GM15510 (cell line): Measurements from ENCODE around the gene S100A2.

Source experiments
- POLR2A ChIP-seq: IDR thresholded peaks from 3 replicates; pipeline ENCODE4 v1.6.1; 2011; ENCODE audit warnings: borderline replicate concordance; ENCODE audit not compliant: insufficient read length; ENCODE audit errors: extremely low read depth

The S100A2 gene

GRCh38 chr1:153544453-153545066, 21.1 kb downstream of the S100A2 start:
- no peak for TF ChIP-seq POLR2A

- no peak for TF ChIP-seq POLR2A
Measured at GRCh38 chr1:153543736-153544135, 21.9 kb downstream of the S100A2 start.

- TF ChIP-seq POLR2A, result no peak
Measured at GRCh38 chr1:153542956-153543711, 22.5 kb downstream of the S100A2 start.

- no peak for TF ChIP-seq POLR2A
Measured at GRCh38 chr1:153541641-153542590, 23.7 kb downstream of the S100A2 start.

GRCh38 chr1:153540394-153541361, 25.0 kb downstream of the S100A2 start, which contains the start of gene S100A5:
Gene S100A5, minus strand, starts transcription at chr1:153540934. Its CDS starts 743 bp downstream, at chr1:153540191.
- no peak for TF ChIP-seq POLR2A

GRCh38 chr1:153539395-153540093, 26.1 kb downstream of the S100A2 start:
- no peak for TF ChIP-seq POLR2A

- no peak for TF ChIP-seq POLR2A
Measured at GRCh38 chr1:153538315-153538821, 27.3 kb downstream of the S100A2 start.

GRCh38 chr1:153537376-153537730, 28.3 kb downstream of the S100A2 start:
- no peak for TF ChIP-seq POLR2A

GRCh38 chr1:153536671-153537375, 28.8 kb downstream of the S100A2 start:
- TF ChIP-seq POLR2A, result no peak

GRCh38 chr1:153536012-153536670, 29.5 kb downstream of the S100A2 start:
- peak; percentile 55 for TF ChIP-seq POLR2A

GRCh38 chr1:153535242-153536011, 30.2 kb downstream of the S100A2 start, which contains the start of gene S100A6:
Gene S100A6, minus strand, starts transcription at chr1:153535991. Its CDS starts 652 bp downstream, at chr1:153535339.
- TF ChIP-seq POLR2A, result peak; percentile 23

GRCh38 chr1:153534925-153535241, 30.8 kb downstream of the S100A2 start:
- no peak for TF ChIP-seq POLR2A
